Measurements from ENCODE around the gene PSMA6.
"Not testable (repeated sequence)": the region's sequence is repeated elsewhere in the genome, so short reads cannot be mapped to it uniquely, and the experiment has no call there.

Gene PSMA6

GRCh38 chr14:35285168-35286002 is 6.8 kb upstream of the PSMA6 start:
- DNase-seq (ENCODE audit: low spot score): peak; percentile 52

DNA sequence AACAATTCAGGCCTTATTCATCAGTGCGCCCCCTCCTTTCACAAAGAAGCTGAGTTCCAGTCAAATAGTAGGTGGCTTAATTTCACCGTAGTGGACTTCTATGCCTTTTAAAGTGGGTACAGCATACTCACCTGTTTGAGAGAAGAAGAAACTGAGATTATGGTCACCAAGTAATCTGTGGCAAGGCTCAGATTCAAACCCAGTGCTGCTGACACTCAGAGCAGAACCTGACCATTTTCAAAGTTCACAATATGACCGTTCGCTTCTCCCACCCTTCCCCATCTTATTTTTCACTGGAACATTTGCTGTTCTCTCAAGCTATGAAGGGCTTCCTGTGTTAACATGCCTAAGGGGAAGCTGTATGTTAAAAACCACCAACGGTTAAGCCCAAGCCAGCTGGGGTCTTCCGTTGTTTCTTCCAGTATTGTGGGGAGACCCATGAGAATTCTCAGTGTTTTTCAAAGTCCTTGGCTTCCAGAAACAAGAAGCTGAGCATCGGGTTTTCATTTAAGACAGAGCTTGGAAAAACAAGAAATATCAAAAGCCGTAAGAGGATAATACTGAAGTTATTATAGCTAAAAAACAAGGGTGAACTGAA is 6.1 kb upstream of the PSMA6 start:
- no peak for DNase-seq (ENCODE audit: low spot score)

- DNase-seq (ENCODE audit: low spot score): peak; percentile 31
These were observed 5.5 kb upstream of the PSMA6 start for GRCh38 chr14:35286707-35287106.

- peak; percentile 11 for DNase-seq (ENCODE audit: low spot score)
These were observed 4.7 kb upstream of the PSMA6 start for GRCh38 chr14:35287431-35288013.

DNA sequence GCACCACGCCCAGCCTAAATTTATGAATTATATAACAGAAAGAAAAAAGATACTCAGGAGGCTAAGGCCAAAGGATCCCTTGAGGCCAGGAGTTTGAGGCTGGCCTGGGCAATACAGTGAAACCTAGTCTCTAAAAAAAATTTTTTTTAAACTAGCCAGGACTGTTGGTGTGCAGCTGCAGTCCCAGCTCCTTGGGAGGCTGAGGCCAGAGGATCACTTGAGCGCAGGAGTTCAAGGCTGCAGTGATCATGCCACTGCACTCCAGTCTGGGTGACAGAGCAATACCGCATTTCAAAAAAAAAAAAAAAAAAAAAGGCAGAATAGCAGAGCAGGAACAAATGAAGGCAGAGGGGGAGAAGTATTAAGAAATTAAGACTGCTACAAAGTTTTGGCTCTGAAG is 2.6 kb upstream of the PSMA6 start:
- no peak for DNase-seq (ENCODE audit: low spot score)

- no peak for DNase-seq (ENCODE audit: low spot score)
These were observed 784 bp downstream of the PSMA6 start for GRCh38 chr14:35292770-35293561.

GRCh38 chr14:35295845-35296161 is 3.6 kb downstream of the PSMA6 start:
- no peak for DNase-seq (ENCODE audit: low spot score)

GRCh38 chr14:35296545-35296944 is 4.4 kb downstream of the PSMA6 start:
- no peak for DNase-seq (ENCODE audit: low spot score)

GRCh38 chr14:35297706-35298105 is 5.5 kb downstream of the PSMA6 start:
- no peak for DNase-seq (ENCODE audit: low spot score)

- no peak for DNase-seq (ENCODE audit: low spot score)
These were observed 6.2 kb downstream of the PSMA6 start for GRCh38 chr14:35298351-35298750.

DNA sequence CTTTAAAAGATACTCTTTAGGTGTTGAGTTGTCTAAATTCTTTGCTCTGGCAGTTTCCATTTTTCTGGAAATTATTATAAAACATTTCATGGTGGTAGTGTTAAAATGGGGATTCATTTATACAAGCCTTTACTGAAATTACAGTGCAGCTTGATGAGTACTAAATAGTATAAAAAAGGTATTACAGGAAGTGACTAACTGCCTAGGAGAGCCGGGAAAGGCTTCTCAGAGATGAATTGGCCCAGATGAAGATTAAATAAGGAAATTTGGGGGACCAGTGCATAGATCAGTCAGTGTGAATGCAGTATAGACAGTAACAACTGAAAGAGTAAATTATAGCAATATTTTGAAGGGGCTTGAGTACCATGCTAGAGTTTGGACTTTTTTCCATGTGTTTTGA is 7.5 kb downstream of the PSMA6 start:
- no peak for DNase-seq (ENCODE audit: low spot score)

- DNase-seq (ENCODE audit: low spot score): no peak
These were observed 8.0 kb downstream of the PSMA6 start for GRCh38 chr14:35300228-35300627.

GRCh38 chr14:35301334-35301733 is 9.2 kb downstream of the PSMA6 start:
- DNase-seq (ENCODE audit: low spot score): not testable (repeated sequence)

GRCh38 chr14:35301735-35302528 is 9.8 kb downstream of the PSMA6 start:
- DNase-seq (ENCODE audit: low spot score): no peak

GRCh38 chr14:35303149-35303935 is 11.2 kb downstream of the PSMA6 start:
- DNase-seq (ENCODE audit: low spot score): no peak

DNA sequence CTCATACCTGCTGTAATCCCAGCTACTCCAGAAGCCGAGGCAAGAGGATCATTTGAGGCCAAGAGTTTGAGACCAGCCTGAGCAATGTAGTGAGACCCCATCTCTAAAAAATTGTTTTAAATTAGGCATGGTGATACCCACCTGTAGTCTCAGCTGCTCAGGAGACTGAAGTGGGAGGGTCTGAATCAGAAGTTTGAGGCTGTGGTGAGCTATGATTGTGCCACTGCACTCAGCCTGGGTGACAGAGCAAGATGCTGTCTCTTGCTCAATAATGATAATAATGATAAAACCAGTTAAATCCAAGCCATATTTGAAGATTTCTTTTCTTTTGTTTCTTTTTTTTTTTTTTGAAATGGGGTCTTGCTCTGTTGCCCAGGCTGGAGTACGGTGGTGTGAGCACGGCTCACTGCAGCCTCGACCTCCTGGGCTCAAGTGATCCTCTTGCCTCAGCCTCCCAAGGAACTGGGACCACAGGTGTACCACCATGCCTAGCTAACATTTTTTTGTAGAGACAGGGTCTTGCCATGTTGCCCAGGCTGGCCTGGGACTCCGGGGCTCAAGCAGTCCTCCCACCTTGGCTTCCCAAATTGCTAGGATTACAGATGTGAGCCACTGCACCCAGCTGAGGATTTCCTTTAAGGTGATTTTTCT is 12.8 kb downstream of the PSMA6 start:
- no peak for DNase-seq (ENCODE audit: low spot score)

DNA sequence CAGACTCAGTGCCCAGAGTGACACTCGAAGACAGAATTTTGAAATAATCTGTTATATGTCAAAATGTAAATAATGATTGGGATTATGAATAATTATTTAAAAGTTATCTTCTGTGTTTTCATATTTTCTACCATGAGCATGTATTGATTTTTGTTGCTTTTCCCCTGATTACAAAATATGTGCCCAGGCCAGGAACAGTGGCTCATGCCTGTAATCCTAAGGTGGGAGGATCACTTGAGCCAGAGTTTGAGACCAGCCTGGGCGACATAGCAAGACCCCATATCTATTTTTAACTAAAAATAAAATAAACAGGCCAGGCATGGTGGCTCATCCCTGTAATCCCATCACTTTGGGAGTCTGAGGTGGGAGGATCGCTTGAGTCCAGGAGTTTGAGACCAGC is 13.5 kb downstream of the PSMA6 start:
- no peak for DNase-seq (ENCODE audit: low spot score)

DNA sequence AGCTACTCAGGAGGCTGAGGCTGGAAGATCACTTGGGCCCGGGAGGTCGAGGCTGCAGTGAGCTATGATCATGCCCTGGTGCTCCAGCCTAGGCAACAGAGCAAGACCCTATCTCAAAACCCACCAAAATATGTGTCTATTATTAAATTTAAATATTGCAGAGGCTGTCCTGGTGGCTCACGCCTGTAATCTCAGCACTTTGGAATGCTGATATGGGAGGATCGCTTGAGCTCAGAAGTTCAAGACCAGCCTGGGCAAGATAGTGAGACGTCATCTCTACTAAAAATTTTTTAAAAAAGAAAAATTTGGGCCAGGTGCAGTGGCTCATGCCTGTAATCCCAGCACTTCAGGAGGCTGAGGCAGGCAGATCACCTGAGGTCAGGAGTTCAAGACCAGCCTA is 13.9 kb downstream of the PSMA6 start:
- DNase-seq (ENCODE audit: low spot score): no peak

GRCh38 chr14:35317820-35318219 is 25.6 kb downstream of the PSMA6 start:
- DNase-seq (ENCODE audit: low spot score): no peak

DNA sequence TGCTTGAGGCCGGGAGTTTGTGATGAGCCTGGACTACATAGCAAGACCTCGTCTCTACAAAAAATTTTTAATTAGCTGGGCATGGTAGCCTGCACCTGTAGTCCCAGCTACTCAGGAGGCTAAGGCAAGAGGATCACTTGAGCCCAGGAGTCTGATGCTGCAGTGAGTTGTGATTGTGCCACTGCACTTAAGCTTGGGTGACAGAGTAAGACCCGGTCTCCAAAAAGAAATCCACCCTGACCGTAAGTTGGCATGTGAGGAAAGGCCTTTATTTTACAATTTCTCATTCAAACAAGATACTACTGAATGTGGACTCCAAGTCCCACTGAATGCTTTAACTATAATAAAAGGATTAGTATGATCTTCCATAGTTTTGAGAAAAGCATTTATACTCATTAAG is 27.3 kb downstream of the PSMA6 start:
- DNase-seq (ENCODE audit: low spot score): no peak

GRCh38 chr14:35320472-35320871 is 28.3 kb downstream of the PSMA6 start:
- DNase-seq (ENCODE audit: low spot score): no peak
